Astrocyte (in vitro differentiated cells and primary cell): Measurements from ENCODE around the gene FGD5. TPM values are rescaled to one million over a fixed set of nuclear protein-coding genes. Genes with fewer than 3 reads are reported as not detected.

Experiments used
- DNase-seq: peaks from one replicate; pipeline ENCODE4 v3.0.0-alpha.2; 2010; ENCODE audit warnings: low read depth
- FAIRE-seq: peaks from 2 replicates; lab custom pipeline; 2011; peaks lifted over from hg19 to GRCh38; lab: Jason Lieb, UNC
- H2AFZ ChIP-seq: 2 replicates; pipeline ENCODE4 v1.6.0; 2012; ENCODE audit warnings: low read depth, low read length, inconsistent platforms
- H3K27ac ChIP-seq: 2 replicates; pipeline ENCODE4 v1.5.1; 2011; ENCODE audit warnings: low read depth, low read length, inconsistent platforms
- H3K27me3 ChIP-seq: 2 replicates; pipeline ENCODE4 v1.6.0; 2011; ENCODE audit warnings: low read length, inconsistent platforms; ENCODE audit not compliant: insufficient read depth
- H3K36me3 ChIP-seq: 2 replicates; pipeline ENCODE4 v1.5.1; 2011; ENCODE audit warnings: low read length, inconsistent platforms; ENCODE audit not compliant: insufficient read depth
- H3K4me1 ChIP-seq: 2 replicates; pipeline ENCODE4 v1.5.1; 2011; ENCODE audit warnings: low read length, inconsistent platforms; ENCODE audit not compliant: insufficient read depth
- H3K4me2 ChIP-seq: 2 replicates; pipeline ENCODE4 v1.6.0; 2012; ENCODE audit warnings: low read length, inconsistent platforms
- H3K4me3 ChIP-seq: 2 replicates; pipeline ENCODE4 v1.5.1; 2011; ENCODE audit warnings: low read depth, mild to moderate bottlenecking, low read length, inconsistent platforms; ENCODE audit not compliant: insufficient read depth
- H3K79me2 ChIP-seq: 2 replicates; pipeline ENCODE4 v1.6.0; 2012; ENCODE audit warnings: mild to moderate bottlenecking, low read length, inconsistent platforms; ENCODE audit not compliant: insufficient read depth
- H3K9ac ChIP-seq: 2 replicates; pipeline ENCODE4 v1.6.0; 2012; ENCODE audit warnings: mild to moderate bottlenecking, low read length, inconsistent platforms
- H3K9me3 ChIP-seq: 2 replicates; pipeline ENCODE4 v1.5.1; 2012; ENCODE audit warnings: low read depth, mild to moderate bottlenecking, low read length, inconsistent platforms; ENCODE audit not compliant: insufficient read depth
- H4K20me1 ChIP-seq: 2 replicates; pipeline ENCODE4 v1.6.0; 2012; ENCODE audit warnings: low read length, inconsistent platforms; ENCODE audit not compliant: insufficient read depth
- H3K27ac Mint-ChIP-seq: one replicate; pipeline ENCODE4 v1.8.0; 2021; ENCODE audit warnings: mild to moderate bottlenecking, mixed read lengths; ENCODE audit not compliant: unreplicated experiment
- H3K27me3 Mint-ChIP-seq: one replicate; pipeline ENCODE4 v1.8.0; 2021; ENCODE audit warnings: low read depth, mixed read lengths; ENCODE audit not compliant: unreplicated experiment
- H3K36me3 Mint-ChIP-seq: one replicate; pipeline ENCODE4 v1.8.0; 2021; ENCODE audit warnings: low read depth, mixed read lengths; ENCODE audit not compliant: unreplicated experiment
- H3K4me1 Mint-ChIP-seq: one replicate; pipeline ENCODE4 v1.8.0; 2021; ENCODE audit warnings: low read depth, mixed read lengths; ENCODE audit not compliant: unreplicated experiment
- H3K4me3 Mint-ChIP-seq: one replicate; pipeline ENCODE4 v1.8.0; 2021; ENCODE audit warnings: mild to moderate bottlenecking, moderate library complexity, mixed read lengths; ENCODE audit not compliant: unreplicated experiment
- H3K9me3 Mint-ChIP-seq: one replicate; pipeline ENCODE4 v1.8.0; 2021; ENCODE audit warnings: mild to moderate bottlenecking, mixed read lengths; ENCODE audit not compliant: unreplicated experiment
- EZH2 ChIP-seq: IDR thresholded peaks from 2 replicates; pipeline ENCODE4 v1.6.1; 2012; ENCODE audit warnings: mild to moderate bottlenecking, low read length, inconsistent platforms; ENCODE audit not compliant: insufficient read depth
- total RNA-seq: library from RNA; stranded (reverse); gene quantifications from 2 replicates; pipeline ENCODE4 v1.2.1, GENCODE V29; 2021
- TF ChIP-seq, protein P1 (sequence below): IDR thresholded peaks from 2 replicates; pipeline ENCODE4 v1.5.1; 2011; ENCODE audit warnings: low read depth, mild to moderate bottlenecking, inconsistent platforms, low read length, moderate library complexity; ENCODE audit not compliant: insufficient read depth

The FGD5 gene
- total RNA-seq, 1 donor from 2014 or later: 2.0 TPM

GRCh38 chr3:14962762-14963161 lies 144.0 kb downstream of the FGD5 start:
- Histone ChIP-seq H3K79me2 (peaks cover 70% of the 10 kb centered on the region), H2AFZ (no peak overlapping the region), H3K27me3 (no peaks in the 10 kb centered on the region), H4K20me1 (peaks cover 23% of the 10 kb centered on the region), H3K4me3 (no peak overlapping the region), H3K4me1 (peaks cover 5% of the 10 kb centered on the region), H3K36me3 (no peaks in the 10 kb centered on the region), H3K4me2 (peak overlapping the region; percentile 49), H3K9ac (no peak overlapping the region), H3K9me3 (no peaks in the 10 kb centered on the region), H3K27ac (no peak overlapping the region)
- peak; percentile 5 for FAIRE-seq
- peak; percentile 63 for DNase-seq
- Mint-ChIP-seq H3K4me3 (no peak overlapping the region), H3K9me3 (no peaks in the 10 kb centered on the region), H3K27ac (no peak overlapping the region), H3K4me1 (peaks cover 13% of the 10 kb centered on the region), H3K36me3 (peaks cover 6% of the 10 kb centered on the region), H3K27me3 (no peaks in the 10 kb centered on the region)
- TF ChIP-seq, protein P1, sequence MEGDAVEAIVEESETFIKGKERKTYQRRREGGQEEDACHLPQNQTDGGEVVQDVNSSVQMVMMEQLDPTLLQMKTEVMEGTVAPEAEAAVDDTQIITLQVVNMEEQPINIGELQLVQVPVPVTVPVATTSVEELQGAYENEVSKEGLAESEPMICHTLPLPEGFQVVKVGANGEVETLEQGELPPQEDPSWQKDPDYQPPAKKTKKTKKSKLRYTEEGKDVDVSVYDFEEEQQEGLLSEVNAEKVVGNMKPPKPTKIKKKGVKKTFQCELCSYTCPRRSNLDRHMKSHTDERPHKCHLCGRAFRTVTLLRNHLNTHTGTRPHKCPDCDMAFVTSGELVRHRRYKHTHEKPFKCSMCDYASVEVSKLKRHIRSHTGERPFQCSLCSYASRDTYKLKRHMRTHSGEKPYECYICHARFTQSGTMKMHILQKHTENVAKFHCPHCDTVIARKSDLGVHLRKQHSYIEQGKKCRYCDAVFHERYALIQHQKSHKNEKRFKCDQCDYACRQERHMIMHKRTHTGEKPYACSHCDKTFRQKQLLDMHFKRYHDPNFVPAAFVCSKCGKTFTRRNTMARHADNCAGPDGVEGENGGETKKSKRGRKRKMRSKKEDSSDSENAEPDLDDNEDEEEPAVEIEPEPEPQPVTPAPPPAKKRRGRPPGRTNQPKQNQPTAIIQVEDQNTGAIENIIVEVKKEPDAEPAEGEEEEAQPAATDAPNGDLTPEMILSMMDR: no peak
- TF ChIP-seq EZH2: no peak

- peaks cover 10% of the 10 kb centered on the region for H3K36me3 Mint-ChIP-seq
- Histone ChIP-seq H3K9me3 (no peaks in the 10 kb centered on the region), H3K9ac (no peak overlapping the region), H3K27ac (no peak overlapping the region), H3K79me2 (peaks cover 31% of the 10 kb centered on the region), H3K4me2 (no peak overlapping the region), H3K27me3 (no peaks in the 10 kb centered on the region), H2AFZ (no peak overlapping the region), H4K20me1 (peaks cover 10% of the 10 kb centered on the region), H3K4me3 (no peak overlapping the region), H3K4me1 (peaks cover 5% of the 10 kb centered on the region), H3K36me3 (no peaks in the 10 kb centered on the region)
- no peak for DNase-seq
- peaks cover 5% of the 10 kb centered on the region for H3K4me1 Mint-ChIP-seq
- no peak for TF ChIP-seq EZH2
- TF ChIP-seq, protein P1: no peak
- H3K4me3 Mint-ChIP-seq: no peak overlapping the region
- no peaks in the 10 kb centered on the region for H3K27me3 Mint-ChIP-seq
- H3K27ac Mint-ChIP-seq: no peak overlapping the region
- FAIRE-seq: no peak
- no peaks in the 10 kb centered on the region for H3K9me3 Mint-ChIP-seq
These were observed 148.5 kb downstream of the FGD5 start for GRCh38 chr3:14967285-14967684.

GRCh38 chr3:14969671-14970070 lies 150.9 kb downstream of the FGD5 start:
- Histone ChIP-seq H3K27ac (no peak overlapping the region), H3K9ac (no peak overlapping the region), H3K4me2 (no peak overlapping the region), H3K36me3 (no peaks in the 10 kb centered on the region), H3K79me2 (peaks cover 32% of the 10 kb centered on the region), H3K4me3 (no peak overlapping the region), H3K9me3 (no peaks in the 10 kb centered on the region), H3K4me1 (no peaks in the 10 kb centered on the region), H3K27me3 (no peaks in the 10 kb centered on the region), H2AFZ (no peak overlapping the region), H4K20me1 (peaks cover 8% of the 10 kb centered on the region)
- no peaks in the 10 kb centered on the region for H3K4me1 Mint-ChIP-seq
- H3K27ac Mint-ChIP-seq: no peak overlapping the region
- H3K36me3 Mint-ChIP-seq: peaks cover 22% of the 10 kb centered on the region
- H3K27me3 Mint-ChIP-seq: no peaks in the 10 kb centered on the region
- peaks cover 1% of the 10 kb centered on the region for H3K9me3 Mint-ChIP-seq
- DNase-seq (no peak), FAIRE-seq (no peak)
- no peak overlapping the region for H3K4me3 Mint-ChIP-seq
- TF ChIP-seq, protein P1: no peak
- no peak for TF ChIP-seq EZH2
